NCI-H2196 (cell line): Measurements from ENCODE around the gene NTSR1.

Experiments
- DNase-seq: peaks from one replicate; lab custom pipeline; 2025; ENCODE audit not compliant: unreplicated experiment; lab: John Stamatoyannopoulos, UW

The NTSR1 gene

DNA sequence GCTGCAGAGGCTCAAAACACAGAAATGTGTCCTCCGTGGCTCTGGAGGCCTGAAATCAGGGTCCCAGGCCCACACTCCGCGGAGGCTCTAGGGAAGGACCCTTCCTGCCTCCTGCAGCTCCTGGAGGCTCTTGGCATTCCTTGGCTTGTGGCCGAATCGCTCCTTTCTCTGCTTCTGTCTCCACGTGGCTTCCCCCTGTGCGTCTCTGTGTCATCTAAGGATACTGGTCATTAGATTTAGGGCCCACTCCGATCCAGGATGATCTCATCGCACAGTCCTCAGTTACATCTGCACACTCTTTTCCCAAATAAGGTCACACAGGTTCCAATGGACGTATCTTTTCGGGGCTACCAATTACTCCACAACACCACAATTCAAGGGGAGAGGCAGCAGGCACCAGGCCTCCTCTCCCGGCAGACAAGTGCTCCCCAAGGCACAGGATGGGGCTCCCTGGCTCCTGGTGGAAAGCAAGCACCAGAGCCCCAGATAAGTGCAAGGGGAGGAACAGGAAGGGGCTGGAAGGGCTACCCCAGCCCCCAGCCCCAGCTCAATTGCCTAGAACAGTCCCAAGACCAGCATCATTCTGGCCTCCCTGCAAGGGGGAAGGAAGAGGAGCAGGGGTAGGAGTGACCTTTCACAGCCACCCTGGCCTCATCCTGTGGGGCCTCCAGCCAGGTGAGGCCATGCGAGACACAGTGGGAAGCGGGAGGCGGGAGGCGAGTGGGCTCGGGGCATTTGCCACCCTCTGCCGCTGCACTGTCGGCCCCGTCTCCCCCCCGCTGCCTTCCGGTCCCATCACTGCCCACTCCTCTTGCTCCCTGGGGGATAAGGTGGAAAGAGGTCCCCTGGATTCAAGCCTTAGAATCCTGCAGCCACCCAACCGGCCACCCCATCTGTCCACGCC, 16.3 kb downstream of the NTSR1 start:
- DNase-seq = no peak

- no peak for DNase-seq
Observed at GRCh38 chr20:62725596-62726268, 17.1 kb downstream of the NTSR1 start.

DNA sequence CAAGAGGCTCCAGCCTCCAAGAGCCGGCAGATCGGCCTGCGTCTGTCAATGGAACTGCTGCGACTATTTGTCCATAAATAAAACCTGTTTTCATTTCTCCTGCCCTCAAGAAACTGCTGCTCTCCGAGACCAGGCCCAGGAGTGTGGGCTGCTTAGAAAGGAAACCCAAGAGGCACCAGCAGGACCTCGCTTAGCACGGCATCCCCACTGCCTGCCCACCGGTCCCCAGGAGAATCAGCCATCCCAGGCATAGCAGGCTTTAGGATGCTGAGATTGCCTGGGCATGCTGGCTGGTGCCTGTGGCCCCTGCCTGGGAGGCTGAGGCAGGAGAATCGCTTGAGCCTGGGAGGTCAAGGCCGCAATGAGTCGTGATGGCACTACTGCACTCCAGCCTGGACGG, 17.6 kb downstream of the NTSR1 start:
- DNase-seq = no peak

DNA sequence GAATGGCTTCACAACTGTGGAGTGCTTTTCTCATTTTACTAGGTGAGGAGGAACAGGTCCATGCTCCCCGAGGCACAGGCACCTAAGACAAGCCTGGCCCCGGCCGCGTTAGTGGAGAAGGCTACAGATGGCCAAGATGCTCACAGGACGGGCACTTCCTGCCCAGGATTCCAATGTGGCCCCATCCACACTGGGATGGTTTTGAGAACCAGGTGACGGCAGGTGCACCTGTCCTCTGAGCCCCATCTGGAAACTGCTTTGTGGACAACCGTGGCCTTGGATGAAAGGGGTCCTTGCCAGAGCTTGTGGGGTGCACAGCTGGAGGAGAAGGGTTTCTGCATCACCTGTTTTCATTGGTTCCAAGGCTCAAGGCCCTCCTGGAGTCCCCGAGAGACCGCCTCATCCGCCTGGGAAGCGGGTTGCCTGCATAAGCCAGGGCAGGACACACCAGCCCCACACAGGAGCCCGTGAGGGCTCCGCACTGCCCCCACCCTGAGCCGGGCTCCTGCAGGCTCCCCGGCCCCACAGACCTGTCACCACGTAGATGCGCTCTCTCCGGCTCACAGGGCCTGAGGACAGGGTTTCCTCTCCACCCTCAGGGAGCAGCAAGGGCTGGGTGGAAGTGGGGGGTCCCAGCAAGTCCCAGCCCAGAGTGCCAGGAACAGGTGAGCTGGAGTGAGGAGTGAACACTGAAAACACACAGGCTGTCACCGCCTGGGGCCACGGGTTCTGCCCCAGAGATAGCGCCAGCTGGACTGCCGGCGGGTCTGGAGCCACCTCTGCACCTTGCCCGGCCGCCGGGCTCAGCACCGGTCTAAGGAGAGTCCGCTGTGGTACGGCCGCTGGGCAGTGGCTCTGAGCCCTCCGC, 18.3 kb downstream of the NTSR1 start:
- DNase-seq = no peak

DNA sequence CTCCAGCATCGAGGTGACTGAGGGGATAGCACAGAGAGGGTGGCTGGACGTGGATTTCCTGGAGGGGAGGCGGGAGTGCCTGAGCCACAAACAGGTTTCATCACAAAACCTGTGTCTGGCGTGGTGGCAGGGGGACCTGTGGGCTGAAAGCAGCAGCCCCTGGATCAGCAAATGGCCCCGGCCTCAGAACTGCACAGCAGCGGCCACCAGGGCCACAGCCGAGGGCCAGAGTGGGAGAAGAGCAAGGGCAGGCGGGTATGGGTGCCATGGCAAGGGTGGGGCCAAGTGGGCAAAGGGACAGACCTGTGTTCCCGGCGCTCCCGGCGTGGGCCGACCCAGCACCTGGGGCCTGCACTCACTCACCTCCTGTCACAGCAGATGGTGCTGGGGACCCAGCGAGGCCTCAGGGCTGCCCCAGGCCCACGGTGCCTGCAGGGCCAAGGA, 19.0 kb downstream of the NTSR1 start:
- no peak for DNase-seq

DNA sequence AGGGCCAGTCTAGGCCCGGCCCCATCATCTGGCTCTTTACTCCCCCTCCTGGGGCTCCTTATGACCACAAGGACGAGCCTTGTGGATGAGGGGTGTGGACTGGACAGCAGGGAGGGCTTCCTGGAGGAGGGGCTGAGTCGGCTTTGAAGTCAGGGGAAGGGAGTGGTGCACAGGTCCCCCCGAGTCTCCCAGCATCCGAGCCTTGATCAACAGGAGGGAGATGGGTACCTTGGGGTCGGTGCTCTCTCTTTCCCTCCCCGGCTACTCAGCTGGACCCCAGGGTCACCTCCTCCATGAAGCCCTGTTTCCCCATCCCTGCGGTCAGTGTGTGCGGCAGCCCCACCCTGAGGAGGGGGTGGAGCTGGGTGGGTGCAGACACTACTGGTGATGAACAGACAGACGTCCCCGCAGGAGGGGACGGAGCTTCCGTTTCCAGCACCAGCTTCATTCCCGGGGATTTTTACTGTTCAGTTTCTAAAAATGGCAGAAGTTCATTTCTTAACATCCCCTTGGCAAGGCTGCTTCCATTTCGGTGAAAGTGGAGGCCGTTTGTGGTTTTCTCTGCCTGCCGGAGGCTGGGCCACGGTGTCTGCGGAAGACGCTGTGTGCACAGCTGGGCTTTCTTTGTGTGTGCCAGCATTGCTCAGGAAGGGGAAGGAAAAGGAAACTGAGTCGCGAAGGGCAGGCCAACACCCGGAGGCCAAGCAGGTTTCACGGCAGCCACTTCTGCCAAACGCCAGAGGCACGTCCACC, 19.6 kb downstream of the NTSR1 start:
- DNase-seq = no peak

DNA sequence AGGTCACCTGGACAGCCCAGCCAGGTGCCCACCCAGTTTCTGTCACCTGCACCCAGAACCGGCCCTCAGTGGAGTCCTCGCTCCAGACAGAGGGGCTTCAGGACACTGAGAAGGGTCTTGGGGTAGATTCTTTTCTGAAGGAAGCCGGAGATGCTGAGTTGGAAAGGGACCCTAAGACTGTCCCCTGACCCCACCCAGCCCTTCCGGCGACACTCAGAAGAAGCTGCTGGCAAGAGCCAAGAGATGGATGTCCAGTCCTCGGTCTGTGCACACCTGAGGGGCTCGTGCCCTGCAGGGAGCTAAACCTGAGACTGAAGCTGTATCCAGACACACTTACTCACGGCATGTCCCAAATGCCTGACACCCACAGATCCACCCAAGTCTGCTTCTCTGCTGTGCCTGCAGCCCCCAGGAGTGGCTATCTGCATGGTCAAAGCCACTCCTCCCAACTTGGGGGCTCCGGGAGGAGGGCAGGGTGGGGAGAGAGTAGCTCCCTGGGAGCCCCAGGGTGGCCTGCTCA, 20.2 kb downstream of the NTSR1 start:
- DNase-seq = no peak

GRCh38 chr20:62730481-62730880, 21.8 kb downstream of the NTSR1 start:
- no peak for DNase-seq

DNA sequence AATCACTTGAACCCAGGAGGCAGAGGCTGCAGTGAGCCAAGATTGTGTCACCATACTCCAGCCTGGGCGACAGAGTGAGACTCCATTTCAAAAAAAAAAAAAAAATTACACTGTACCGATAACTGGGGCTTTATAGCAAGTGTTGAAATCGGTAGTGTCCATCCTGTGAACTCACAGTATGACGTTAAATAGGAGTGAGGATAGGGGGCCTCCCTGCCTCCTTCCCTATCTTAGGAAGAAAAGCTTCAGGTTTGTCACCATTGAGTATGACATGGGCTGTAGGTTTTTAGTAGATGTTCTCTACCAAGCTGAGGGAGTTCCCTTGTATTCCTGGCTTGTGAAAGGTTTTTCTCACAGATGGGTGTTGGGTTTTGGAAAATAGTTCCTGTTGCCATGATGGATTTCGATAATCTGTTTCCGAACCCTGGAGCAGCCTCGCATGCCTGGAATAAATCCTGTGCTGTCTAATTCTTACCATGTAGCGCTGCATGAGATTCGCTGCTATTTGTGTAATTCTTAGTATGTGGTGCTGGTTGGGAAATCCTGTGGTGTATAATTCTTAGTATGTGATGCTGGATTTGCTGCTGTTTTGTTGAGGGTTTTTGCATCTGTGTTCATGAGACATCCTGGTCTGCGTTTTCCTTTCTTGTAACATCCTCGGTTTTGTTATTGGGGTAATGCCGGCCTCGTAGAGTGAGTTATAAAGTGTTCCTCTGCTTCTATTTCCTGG, 23.6 kb downstream of the NTSR1 start:
- DNase-seq = no peak

GRCh38 chr20:62732842-62733525, 24.3 kb downstream of the NTSR1 start:
- DNase-seq = no peak

- no peak for DNase-seq
Observed at GRCh38 chr20:62733526-62733842, 24.8 kb downstream of the NTSR1 start.

DNA sequence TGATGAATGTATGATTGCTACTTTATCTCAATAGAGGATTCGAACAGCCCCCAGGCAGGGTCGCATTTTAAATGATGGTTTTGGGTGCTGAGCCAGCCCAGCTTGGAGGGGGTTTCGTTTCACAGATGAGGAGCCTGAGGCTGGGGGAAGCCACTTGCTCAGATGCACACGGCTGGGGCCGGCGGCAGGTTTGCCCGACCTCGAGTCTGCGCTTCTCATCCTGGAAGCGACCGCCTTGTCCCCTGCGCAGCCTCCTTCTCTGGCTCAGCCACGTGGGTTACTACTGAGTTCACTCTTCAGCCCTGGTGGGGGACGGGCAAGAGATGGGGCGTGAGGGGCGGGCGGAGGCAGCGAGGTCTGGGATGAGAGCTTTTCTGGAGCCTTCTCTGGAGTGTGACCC, 25.3 kb downstream of the NTSR1 start:
- no peak for DNase-seq

DNA sequence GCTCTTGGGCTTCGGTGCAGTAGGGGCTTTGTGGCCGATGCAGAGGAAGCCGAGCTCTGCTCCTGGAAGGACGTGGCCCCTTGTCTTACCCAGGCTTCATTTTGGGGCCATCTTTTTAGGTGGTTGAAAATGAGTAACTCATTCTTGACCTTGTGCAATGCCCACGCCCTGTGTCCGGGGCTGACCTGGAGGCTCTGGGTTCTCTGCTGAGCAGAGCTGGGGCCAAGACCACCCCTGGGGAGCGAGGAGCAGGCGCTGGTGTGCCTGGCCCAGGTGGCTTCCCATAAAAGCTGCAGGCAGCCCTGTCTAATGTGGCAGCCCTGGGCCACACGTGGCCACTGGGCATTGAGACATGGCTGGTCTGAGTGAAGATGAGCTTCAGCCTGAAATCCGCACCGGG, 25.7 kb downstream of the NTSR1 start:
- DNase-seq = no peak

DNA sequence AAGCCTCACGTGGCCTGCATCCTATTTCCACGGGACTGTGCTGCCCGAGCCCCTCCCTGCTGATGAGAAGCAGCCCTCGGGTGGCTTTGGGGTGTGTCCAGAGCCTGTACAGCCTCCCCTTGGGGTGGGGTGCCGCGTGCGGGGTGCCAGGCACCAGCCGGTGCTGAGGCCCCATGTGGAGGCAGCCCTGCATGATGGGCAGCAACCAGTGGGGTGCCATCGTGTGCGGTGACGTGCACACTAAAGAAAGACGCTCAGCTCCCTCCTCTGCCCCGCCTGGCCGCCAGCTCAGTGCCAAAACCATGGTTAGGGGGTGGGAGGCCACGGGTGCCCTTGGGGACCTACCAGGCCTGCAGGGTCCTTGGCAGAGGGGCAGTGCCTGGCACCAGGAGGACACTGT, 26.2 kb downstream of the NTSR1 start:
- no peak for DNase-seq

- no peak for DNase-seq
Observed at GRCh38 chr20:62735331-62735821, 26.7 kb downstream of the NTSR1 start.

- no peak for DNase-seq
Observed at GRCh38 chr20:62736026-62736406, 27.4 kb downstream of the NTSR1 start.

GRCh38 chr20:62736407-62737071, 27.9 kb downstream of the NTSR1 start:
- no peak for DNase-seq

GRCh38 chr20:62737271-62737811, 28.7 kb downstream of the NTSR1 start:
- DNase-seq = no peak
